Measurements from ENCODE around the gene FUT2.

DNA sequence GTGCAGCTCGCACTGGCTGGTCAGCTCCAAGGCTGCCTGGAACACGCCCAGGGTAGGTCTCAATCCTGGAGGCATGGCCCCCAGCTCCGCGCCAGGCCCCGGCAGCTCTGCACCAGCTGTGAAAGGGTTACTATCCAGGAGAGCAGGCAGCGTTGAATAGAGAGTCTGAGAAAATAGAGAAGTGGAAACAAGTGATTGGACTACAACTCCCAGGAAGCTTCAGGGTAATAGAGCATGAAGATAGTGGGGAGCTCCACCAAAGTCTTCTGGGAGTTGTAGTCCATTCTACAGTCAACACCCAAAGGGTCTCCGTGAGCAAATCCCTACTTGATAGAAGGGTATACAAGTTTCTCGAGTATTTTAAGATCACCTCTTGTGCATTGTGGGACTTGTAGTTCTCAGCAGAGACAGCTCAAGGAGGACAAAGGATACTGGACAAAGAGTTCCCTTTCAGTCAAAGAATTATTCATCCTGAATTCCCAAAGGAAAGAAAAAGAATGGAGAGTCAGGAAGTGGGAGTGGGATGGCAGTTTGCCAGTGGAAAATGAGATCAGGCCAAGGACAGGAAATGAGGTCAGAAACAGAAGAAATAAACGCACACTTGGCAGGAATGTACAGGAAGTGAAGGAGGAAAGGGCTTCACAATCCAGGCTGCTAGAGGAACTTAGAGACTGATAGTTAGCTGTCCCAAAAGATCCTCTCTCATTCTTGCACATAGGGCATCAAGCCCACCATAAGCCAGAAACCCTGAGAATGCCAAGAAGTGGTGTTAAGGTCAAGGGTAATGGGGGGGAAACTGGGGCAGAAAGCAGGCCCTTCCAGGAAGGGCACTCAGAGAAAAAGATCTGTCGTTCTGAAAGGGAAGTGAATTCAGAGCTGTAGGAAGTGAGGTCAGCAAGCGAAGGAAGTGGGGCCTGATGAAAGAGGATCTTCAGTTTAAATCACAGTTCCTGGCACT lies 29.3 kb downstream of the FUT2 start:
- TF ChIP-seq, protein P1, sequence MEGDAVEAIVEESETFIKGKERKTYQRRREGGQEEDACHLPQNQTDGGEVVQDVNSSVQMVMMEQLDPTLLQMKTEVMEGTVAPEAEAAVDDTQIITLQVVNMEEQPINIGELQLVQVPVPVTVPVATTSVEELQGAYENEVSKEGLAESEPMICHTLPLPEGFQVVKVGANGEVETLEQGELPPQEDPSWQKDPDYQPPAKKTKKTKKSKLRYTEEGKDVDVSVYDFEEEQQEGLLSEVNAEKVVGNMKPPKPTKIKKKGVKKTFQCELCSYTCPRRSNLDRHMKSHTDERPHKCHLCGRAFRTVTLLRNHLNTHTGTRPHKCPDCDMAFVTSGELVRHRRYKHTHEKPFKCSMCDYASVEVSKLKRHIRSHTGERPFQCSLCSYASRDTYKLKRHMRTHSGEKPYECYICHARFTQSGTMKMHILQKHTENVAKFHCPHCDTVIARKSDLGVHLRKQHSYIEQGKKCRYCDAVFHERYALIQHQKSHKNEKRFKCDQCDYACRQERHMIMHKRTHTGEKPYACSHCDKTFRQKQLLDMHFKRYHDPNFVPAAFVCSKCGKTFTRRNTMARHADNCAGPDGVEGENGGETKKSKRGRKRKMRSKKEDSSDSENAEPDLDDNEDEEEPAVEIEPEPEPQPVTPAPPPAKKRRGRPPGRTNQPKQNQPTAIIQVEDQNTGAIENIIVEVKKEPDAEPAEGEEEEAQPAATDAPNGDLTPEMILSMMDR (IDR thresholded peaks at IDR 0.05), result no peak
- TF ChIP-seq POLR2A (IDR thresholded peaks at IDR 0.05), result no peak
